Naive B cell (primary cell): Measurements from ENCODE around the gene ADAMTS17. TPM values are rescaled to one million over a fixed set of nuclear protein-coding genes. Genes with fewer than 3 reads are reported as not detected.

Experiments
- ATAC-seq, 2 donors: fragments of 150-1000 bp; cut with Tn5 transposase; 2 replicates each; pipeline ENCODE4 v1.10.0; 2021; ENCODE audit warnings: low read depth in 2 of 2, mild to moderate bottlenecking in 2 of 2, moderate library complexity in 2 of 2
- DNase-seq: peaks from one replicate; pipeline ENCODE4 v3.0.0; 2022
- H3K27ac Mint-ChIP-seq, 6 donors: one replicate each; pipeline ENCODE4 v1.8.0; 2020 to 2022; ENCODE audit warnings: mild to moderate bottlenecking in 6 of 6, mixed read lengths in 6 of 6, moderate library complexity in 5 of 6, inconsistent platforms in 2 of 6
- H3K27me3 Mint-ChIP-seq, 3 donors: one replicate each; pipeline ENCODE4 v1.8.0; 2021 to 2022; ENCODE audit warnings: mixed read lengths in 3 of 3, mild to moderate bottlenecking in 1 of 3
- H3K36me3 Mint-ChIP-seq, 2 donors: one replicate each; pipeline ENCODE4 v1.8.0; 2020 to 2022; ENCODE audit warnings: mixed read lengths in 2 of 2, inconsistent platforms in 1 of 2, mild to moderate bottlenecking in 1 of 2
- H3K4me1 Mint-ChIP-seq, 3 donors: one replicate each; pipeline ENCODE4 v1.8.0; 2020 to 2022; ENCODE audit warnings: mixed read lengths in 3 of 3, inconsistent platforms in 1 of 3, mild to moderate bottlenecking in 1 of 3, moderate library complexity in 1 of 3
- H3K4me3 Mint-ChIP-seq, 8 donors: one replicate each; pipeline ENCODE4 v1.8.0; 2020 to 2022; ENCODE audit warnings: mild to moderate bottlenecking in 8 of 8, mixed read lengths in 8 of 8, moderate library complexity in 8 of 8, inconsistent platforms in 2 of 8
- H3K9me3 Mint-ChIP-seq, 7 donors: one replicate each; pipeline ENCODE4 v1.8.0; 2020 to 2022; ENCODE audit warnings: mixed read lengths in 7 of 7, mild to moderate bottlenecking in 5 of 7, inconsistent platforms in 2 of 7, moderate library complexity in 1 of 7
- polyA plus RNA-seq, 6 donors: library from polyadenylated mRNA; unstranded; fragments of 300-500 nt; fragmentation: Illumina TruSeq; gene quantifications; one replicate each; pipeline ENCODE4 v1.2.3, GENCODE V29; 2021; ENCODE audit warnings: low read depth in 6 of 6

ADAMTS17 gene
- polyA plus RNA-seq, 6 donors from 2014 or later = not detected

DNA sequence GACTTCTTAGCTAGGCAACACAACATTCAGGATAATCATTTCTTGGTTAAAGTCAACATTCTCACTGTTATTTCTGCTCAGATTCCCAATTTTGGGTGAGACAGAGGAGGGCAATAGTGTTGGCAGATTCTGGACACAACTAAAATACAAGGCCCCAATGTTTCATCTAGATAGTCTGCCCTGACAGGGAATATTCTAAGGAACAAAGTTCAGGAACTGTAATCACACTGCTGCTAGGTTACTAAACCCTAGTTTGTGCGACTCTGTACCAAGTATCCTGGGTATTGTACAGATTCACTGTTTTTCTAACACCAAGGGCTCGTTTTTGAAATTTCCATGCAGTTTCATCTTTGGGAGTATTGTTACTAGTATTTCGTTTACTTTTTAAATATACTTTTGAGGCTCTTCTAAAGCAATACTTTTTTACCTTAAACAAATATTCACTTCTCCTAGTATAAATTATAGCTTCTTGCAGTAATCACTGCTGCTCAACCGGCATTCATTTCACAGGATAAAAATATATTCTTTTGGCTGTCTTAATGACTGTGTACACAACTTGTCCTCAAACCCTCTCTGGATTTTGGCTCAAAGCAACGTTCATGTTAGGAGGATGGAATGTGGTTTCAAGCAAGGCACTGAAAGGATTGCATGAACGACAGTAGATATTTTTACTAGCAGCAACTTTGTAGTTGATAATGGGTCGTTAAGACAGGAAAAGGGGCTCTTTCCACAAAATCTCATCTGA is 167.4 kb downstream of the ADAMTS17 start:
- Mint-ChIP-seq H3K4me3 (no peak overlapping the region), H3K36me3 (no peaks in the 10 kb centered on the region), H3K27ac (no peak overlapping the region), H3K4me1 (no peaks in the 10 kb centered on the region), H3K27me3 (no peaks in the 10 kb centered on the region), H3K9me3 (peaks cover 0 to 10% (median 0%) of the 10 kb centered on the region in 7 donors)
- DNase-seq (no peak), ATAC-seq (no peak)

GRCh38 chr15:100172356-100173024 is 169.3 kb downstream of the ADAMTS17 start:
- peaks cover 0 to 8% (median 0%) of the 10 kb centered on the region in 7 donors for H3K9me3 Mint-ChIP-seq
- no peaks in the 10 kb centered on the region for H3K27me3 Mint-ChIP-seq
- no peak for DNase-seq
- H3K4me1 Mint-ChIP-seq = no peaks in the 10 kb centered on the region
- no peak for ATAC-seq
- H3K4me3 Mint-ChIP-seq = no peak overlapping the region
- H3K36me3 Mint-ChIP-seq = no peaks in the 10 kb centered on the region
- no peak overlapping the region for H3K27ac Mint-ChIP-seq

DNA sequence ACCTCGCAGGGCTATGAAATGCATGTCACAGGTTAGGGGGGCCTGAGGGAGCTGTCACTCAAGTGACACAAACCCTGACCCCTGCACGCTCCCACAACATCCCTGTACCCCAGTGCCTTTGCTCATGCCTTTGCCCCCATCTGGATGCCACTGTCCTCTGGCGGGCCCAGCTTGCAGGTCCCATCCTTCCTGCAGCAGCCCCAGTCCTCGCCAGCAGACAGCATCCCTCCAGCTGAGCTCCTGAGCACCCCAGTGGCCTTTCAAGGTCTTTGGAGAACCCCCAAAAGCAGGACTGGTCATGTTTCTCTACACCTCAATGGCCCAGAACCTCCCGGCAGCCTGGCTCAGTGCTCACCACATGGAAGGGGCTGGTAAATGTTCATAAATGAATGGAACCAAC is 170.4 kb downstream of the ADAMTS17 start:
- Mint-ChIP-seq H3K27ac (no peak overlapping the region), H3K4me1 (no peaks in the 10 kb centered on the region), H3K27me3 (no peaks in the 10 kb centered on the region), H3K9me3 (peaks cover 0 to 7% (median 0%) of the 10 kb centered on the region in 7 donors), H3K36me3 (no peaks in the 10 kb centered on the region), H3K4me3 (no peak overlapping the region)
- ATAC-seq = no peak
- DNase-seq = no peak

DNA sequence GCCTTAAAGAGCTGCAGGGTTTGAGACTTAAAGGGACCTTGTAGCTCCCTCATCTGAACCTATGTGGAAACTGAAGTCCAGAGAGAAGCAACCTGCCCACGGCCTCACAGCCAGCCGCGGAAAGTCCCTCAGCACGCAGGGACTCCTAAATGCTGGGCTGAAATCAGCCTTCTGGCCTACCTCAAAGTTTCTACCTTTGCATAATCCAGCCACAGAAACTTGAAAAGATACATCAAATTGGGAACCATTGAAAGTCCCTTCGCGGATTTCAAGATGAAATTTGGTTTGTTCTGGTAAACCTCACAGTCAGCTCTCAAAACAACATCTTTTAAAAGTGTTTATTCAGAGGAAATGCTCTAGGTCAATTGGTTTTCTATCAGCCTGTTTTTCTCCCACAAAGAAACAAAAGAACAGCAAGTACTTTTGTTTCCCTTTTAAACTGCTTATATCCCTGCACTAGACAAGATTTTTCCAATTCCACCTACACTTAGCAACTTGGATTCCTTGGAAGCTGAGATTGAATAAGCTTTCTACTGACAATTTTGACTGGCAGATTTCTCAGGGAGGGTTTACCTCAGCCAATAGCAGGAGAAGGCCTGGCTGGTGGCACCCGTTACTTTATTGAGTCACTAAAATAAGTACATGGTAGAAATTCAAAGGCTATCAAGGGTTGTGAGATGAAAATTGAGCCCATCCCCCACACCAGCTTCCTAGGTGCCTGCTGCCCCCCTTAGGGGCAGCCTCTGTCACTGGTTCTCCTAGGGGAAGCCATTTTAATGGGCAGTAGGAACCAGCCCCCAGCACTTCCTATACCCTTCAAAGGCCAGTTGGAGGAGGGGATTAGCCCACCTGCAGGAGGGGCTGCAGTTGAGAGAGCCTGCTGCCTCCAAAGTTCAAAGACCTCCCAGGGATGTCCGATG is 171.2 kb downstream of the ADAMTS17 start:
- no peak for ATAC-seq
- H3K4me3 Mint-ChIP-seq = no peak overlapping the region
- no peak for DNase-seq

DNA sequence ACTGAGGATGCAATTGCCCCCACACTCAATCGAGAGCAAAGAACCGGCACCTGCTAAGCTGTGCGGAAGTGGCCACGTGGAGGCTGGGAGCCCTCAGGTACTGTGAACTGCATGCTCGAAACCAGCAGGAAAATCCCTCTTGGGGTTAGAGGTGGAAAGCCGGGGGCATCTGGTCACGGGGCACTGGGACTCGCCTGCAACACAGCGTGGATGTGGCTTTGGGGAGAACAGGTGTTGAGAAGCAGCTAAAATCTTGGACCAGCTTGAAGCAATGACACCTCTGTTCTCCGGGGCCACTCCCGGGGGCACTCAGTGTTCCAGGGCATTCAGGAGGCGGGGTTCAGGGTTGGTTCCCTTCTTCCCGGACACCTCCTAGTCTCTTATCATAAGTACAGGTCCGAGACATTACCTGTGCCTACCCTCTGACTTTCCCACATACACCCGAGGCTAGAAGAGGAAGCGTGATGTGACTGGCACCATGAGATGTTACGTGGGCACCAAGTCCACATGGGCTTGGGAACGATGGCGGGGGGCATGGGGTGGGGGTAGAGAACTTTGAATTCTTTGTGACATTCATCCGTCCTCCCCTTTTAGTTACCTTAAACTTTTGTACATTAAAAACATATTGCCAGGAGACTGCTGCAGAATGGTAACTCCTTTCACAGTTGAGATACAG is 172.0 kb downstream of the ADAMTS17 start:
- Mint-ChIP-seq H3K4me3 (no peak overlapping the region), H3K27ac (peak overlapping the region in 1 of 6 donors; percentile 82), H3K36me3 (no peaks in the 10 kb centered on the region), H3K27me3 (peaks cover 0 to 12% (median 7%) of the 10 kb centered on the region in 3 donors), H3K4me1 (no peaks in the 10 kb centered on the region), H3K9me3 (peaks cover 0 to 4% (median 0%) of the 10 kb centered on the region in 7 donors)
- ATAC-seq = no peak
- no peak for DNase-seq

More for the DNA sequence above, 171.2 kb downstream of the ADAMTS17 start:
- H3K4me1 Mint-ChIP-seq = no peaks in the 10 kb centered on the region
- H3K9me3 Mint-ChIP-seq = peaks cover 0 to 5% (median 0%) of the 10 kb centered on the region in 7 donors
- no peak overlapping the region for H3K27ac Mint-ChIP-seq
- H3K27me3 Mint-ChIP-seq = peaks cover 0 to 4% (median 1%) of the 10 kb centered on the region in 3 donors
- H3K36me3 Mint-ChIP-seq = no peaks in the 10 kb centered on the region

- Mint-ChIP-seq H3K4me3 (no peak overlapping the region), H3K4me1 (no peaks in the 10 kb centered on the region), H3K27ac (no peak overlapping the region), H3K27me3 (peaks cover 0 to 12% (median 7%) of the 10 kb centered on the region in 3 donors), H3K9me3 (peaks cover 0 to 4% (median 0%) of the 10 kb centered on the region in 7 donors), H3K36me3 (no peaks in the 10 kb centered on the region)
- no peak for DNase-seq
- no peak for ATAC-seq
These were observed 173.0 kb downstream of the ADAMTS17 start for GRCh38 chr15:100168787-100169186.

- H3K27ac Mint-ChIP-seq = no peak overlapping the region
- H3K4me1 Mint-ChIP-seq = no peaks in the 10 kb centered on the region
- H3K4me3 Mint-ChIP-seq = no peak overlapping the region
- H3K36me3 Mint-ChIP-seq = no peaks in the 10 kb centered on the region
- H3K27me3 Mint-ChIP-seq = peaks cover 0 to 12% (median 7%) of the 10 kb centered on the region in 3 donors
- DNase-seq = no peak
- no peak for ATAC-seq
- H3K9me3 Mint-ChIP-seq = peaks cover 0 to 4% (median 0%) of the 10 kb centered on the region in 7 donors
These were observed 173.8 kb downstream of the ADAMTS17 start for GRCh38 chr15:100167884-100168375.

DNA sequence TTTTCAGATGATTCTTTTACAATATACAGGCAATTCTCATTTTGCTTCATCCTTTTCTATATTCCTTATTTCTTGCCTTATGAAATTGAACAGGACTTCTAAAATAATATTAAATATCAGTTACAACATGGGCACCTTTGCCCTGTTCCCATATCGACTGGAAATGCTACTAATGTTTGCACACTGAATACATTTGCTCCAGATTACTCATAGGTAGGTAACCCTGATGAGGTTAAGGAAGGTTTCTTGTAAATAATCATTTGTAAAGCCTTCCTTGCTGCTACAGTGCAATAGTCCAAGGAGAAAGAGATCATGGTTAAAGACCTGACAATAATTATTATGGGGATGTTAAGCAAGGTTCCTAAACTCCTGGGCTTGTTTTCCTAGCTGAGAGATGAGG is 175.5 kb downstream of the ADAMTS17 start:
- Mint-ChIP-seq H3K4me1 (no peaks in the 10 kb centered on the region), H3K9me3 (no peaks in the 10 kb centered on the region), H3K36me3 (no peaks in the 10 kb centered on the region)

GRCh38 chr15:100163961-100164360 is 177.8 kb downstream of the ADAMTS17 start:
- Mint-ChIP-seq H3K27me3 (peaks cover 0 to 12% (median 7%) of the 10 kb centered on the region in 3 donors), H3K9me3 (no peaks in the 10 kb centered on the region), H3K36me3 (no peaks in the 10 kb centered on the region), H3K27ac (no peak overlapping the region), H3K4me3 (no peak overlapping the region), H3K4me1 (no peaks in the 10 kb centered on the region)
- DNase-seq (no peak), ATAC-seq (no peak)

More for the DNA sequence above, 175.5 kb downstream of the ADAMTS17 start:
- H3K27ac Mint-ChIP-seq = no peak overlapping the region
- H3K4me3 Mint-ChIP-seq = no peak overlapping the region
- DNase-seq (no peak), ATAC-seq (no peak)
- peaks cover 0 to 12% (median 7%) of the 10 kb centered on the region in 3 donors for H3K27me3 Mint-ChIP-seq

DNA sequence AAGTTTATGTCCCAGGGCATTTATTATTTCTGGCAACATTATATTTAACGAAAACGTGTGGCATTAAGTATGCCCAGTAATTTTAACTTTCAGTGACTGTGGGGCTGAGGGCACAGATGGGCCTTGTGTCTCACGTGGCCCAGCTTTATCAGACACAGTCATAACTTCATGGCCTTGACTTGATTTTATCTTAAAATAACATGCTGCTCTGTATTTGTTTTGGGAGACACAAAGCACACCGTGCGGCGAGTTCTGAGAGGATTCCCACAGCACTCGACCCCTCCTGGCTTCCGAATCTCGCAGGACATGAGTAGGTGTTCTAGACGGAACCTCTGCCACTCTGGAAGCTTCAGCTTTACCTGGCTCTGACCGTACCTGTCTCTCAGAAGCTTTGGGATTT is 180.8 kb downstream of the ADAMTS17 start:
- no peak for DNase-seq
- peaks cover 0 to 12% (median 7%) of the 10 kb centered on the region in 3 donors for H3K27me3 Mint-ChIP-seq
- H3K36me3 Mint-ChIP-seq = no peaks in the 10 kb centered on the region
- no peaks in the 10 kb centered on the region for H3K9me3 Mint-ChIP-seq
- H3K4me3 Mint-ChIP-seq = peak overlapping the region in 1 of 8 donors; percentile 63
- no peak overlapping the region for H3K27ac Mint-ChIP-seq
- no peaks in the 10 kb centered on the region for H3K4me1 Mint-ChIP-seq
- no peak for ATAC-seq

DNA sequence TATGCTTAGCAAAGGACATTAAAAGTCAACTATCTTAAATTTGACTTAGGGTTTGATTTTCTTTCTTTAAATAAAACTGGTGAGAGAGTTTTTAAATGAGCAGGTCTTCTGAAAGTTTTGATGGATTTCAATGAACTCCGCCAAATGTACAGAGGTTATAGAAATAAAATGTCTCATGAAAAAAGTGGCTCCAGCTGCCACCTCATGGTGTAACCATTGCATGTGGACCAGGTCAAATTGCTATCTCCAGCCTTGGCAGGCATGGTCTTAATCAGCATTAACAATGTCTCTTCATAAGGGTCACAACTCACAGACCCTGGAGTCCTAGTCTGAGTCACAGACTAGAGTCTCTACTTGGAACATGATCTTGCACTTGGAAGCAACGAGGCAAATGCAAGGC is 182.3 kb downstream of the ADAMTS17 start:
- Mint-ChIP-seq H3K27me3 (no peaks in the 10 kb centered on the region), H3K4me1 (no peaks in the 10 kb centered on the region), H3K27ac (no peak overlapping the region), H3K36me3 (no peaks in the 10 kb centered on the region), H3K4me3 (no peak overlapping the region), H3K9me3 (no peaks in the 10 kb centered on the region)
- ATAC-seq (no peak), DNase-seq (no peak)

DNA sequence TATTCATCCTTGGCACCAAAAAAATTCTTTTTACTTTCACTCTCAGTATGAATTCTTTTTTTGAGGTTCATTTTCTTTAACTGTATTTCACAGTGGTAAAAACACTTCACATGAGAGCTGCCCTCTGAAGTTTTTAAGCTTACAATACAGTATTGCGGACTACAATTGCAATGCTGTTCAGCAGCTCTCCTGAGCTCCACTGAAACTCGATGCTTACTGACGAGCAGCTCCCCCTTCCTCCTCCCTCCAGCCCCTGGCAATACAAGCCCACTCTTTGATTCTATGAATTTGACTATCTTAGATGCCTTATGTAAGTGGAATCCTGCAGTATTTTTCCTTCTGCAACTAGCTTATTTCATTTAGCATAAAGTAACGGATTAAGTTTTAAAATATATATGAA is 183.4 kb downstream of the ADAMTS17 start:
- Mint-ChIP-seq H3K27ac (no peak overlapping the region), H3K4me3 (no peak overlapping the region), H3K36me3 (no peaks in the 10 kb centered on the region), H3K4me1 (no peaks in the 10 kb centered on the region), H3K9me3 (no peaks in the 10 kb centered on the region), H3K27me3 (no peaks in the 10 kb centered on the region)
- ATAC-seq (no peak), DNase-seq (no peak)

- H3K36me3 Mint-ChIP-seq = no peaks in the 10 kb centered on the region
- no peaks in the 10 kb centered on the region for H3K4me1 Mint-ChIP-seq
- ATAC-seq (no peak), DNase-seq (no peak)
- no peak overlapping the region for H3K4me3 Mint-ChIP-seq
- peak overlapping the region in 1 of 6 donors; percentile 5 for H3K27ac Mint-ChIP-seq
- no peaks in the 10 kb centered on the region for H3K9me3 Mint-ChIP-seq
- no peaks in the 10 kb centered on the region for H3K27me3 Mint-ChIP-seq
These were observed 185.6 kb downstream of the ADAMTS17 start for GRCh38 chr15:100156201-100156600.
